Mesenchymal stem cell (in vitro differentiated cells and primary cell): ENCODE results near the gene PLXNC1.

Source experiments
- DNase-seq: peaks from one replicate; pipeline ENCODE4 v3.0.0-alpha.2; 2013
- H2AFZ ChIP-seq: one replicate; pipeline ENCODE4 v1.6.1; 2013; ENCODE audit warnings: low read depth, mild to moderate bottlenecking, control low read depth, inconsistent platforms, low read length, moderate library complexity
- H2AK5ac ChIP-seq: 2 replicates; pipeline ENCODE4 v1.6.1; 2013; ENCODE audit warnings: low read length, moderate library complexity, mild to moderate bottlenecking, inconsistent platforms; ENCODE audit not compliant: severe bottlenecking
- H2BK120ac ChIP-seq: one replicate; pipeline ENCODE4 v1.6.1; 2013; ENCODE audit warnings: low read depth, mild to moderate bottlenecking, inconsistent platforms, low read length, moderate library complexity
- H2BK12ac ChIP-seq, 2 experiments: one replicate each; pipeline ENCODE4 v1.6.1; 2013; ENCODE audit warnings: inconsistent platforms in 2 of 2, low read length in 2 of 2, mild to moderate bottlenecking in 2 of 2, moderate library complexity in 2 of 2, control low read depth in 1 of 2
- H2BK15ac ChIP-seq: one replicate; pipeline ENCODE4 v1.6.1; 2013; ENCODE audit warnings: mild to moderate bottlenecking, low read depth, inconsistent platforms; ENCODE audit not compliant: poor library complexity, severe bottlenecking
- H2BK5ac ChIP-seq: 2 replicates; pipeline ENCODE4 v1.6.1; 2013; ENCODE audit warnings: low read depth, mild to moderate bottlenecking, low read length, control low read depth, inconsistent platforms; ENCODE audit not compliant: poor library complexity, severe bottlenecking
- H3K14ac ChIP-seq, 2 experiments: one replicate each; pipeline ENCODE4 v1.6.1; 2013; ENCODE audit warnings: inconsistent platforms in 2 of 2, low read length in 2 of 2, control low read depth in 1 of 2, mild to moderate bottlenecking in 1 of 2, moderate library complexity in 1 of 2
- H3K18ac ChIP-seq, 2 experiments: one replicate each; pipeline ENCODE4 v1.6.1; 2013; ENCODE audit warnings: inconsistent platforms in 2 of 2, low read length in 2 of 2, control low read depth in 1 of 2, low read depth in 1 of 2, mild to moderate bottlenecking in 1 of 2
- H3K23ac ChIP-seq, 2 experiments: one replicate each; pipeline ENCODE4 v1.6.1; 2013; ENCODE audit warnings: inconsistent platforms in 2 of 2, low read length in 2 of 2, mild to moderate bottlenecking in 2 of 2, moderate library complexity in 2 of 2, control low read depth in 1 of 2
- H3K27ac ChIP-seq: 2 replicates; pipeline ENCODE4 v1.5.1; 2013; ENCODE audit warnings: mild to moderate bottlenecking, moderate library complexity, low read length, control low read depth, inconsistent platforms; ENCODE audit not compliant: poor library complexity, severe bottlenecking
- H3K27me3 ChIP-seq, 2 experiments: 2 replicates each; pipeline versions ENCODE4 v1.6.1 to v1.7.0; 2013; ENCODE audit warnings: low read length in 2 of 2, mild to moderate bottlenecking in 2 of 2, moderate library complexity in 2 of 2, control low read depth in 1 of 2, inconsistent platforms in 1 of 2; ENCODE audit not compliant: control insufficient read depth in 1 of 2, insufficient read depth in 1 of 2
- H3K36me3 ChIP-seq, 2 experiments: 2 replicates each; pipeline versions ENCODE4 v1.6.1 to v1.7.0; 2013; ENCODE audit warnings: low read length in 2 of 2, control low read depth in 1 of 2, inconsistent platforms in 1 of 2, low read depth in 1 of 2, mild to moderate bottlenecking in 1 of 2; ENCODE audit not compliant: insufficient read depth in 2 of 2, control insufficient read depth in 1 of 2
- H3K4ac ChIP-seq, 2 experiments: one replicate each; pipeline ENCODE4 v1.6.1; 2013; ENCODE audit warnings: inconsistent platforms in 2 of 2, low read length in 2 of 2, mild to moderate bottlenecking in 2 of 2, moderate library complexity in 2 of 2, control low read depth in 1 of 2, low read depth in 1 of 2
- H3K4me1 ChIP-seq: 2 replicates; pipeline ENCODE4 v1.6.1; 2013; ENCODE audit warnings: low read depth, low read length, control low read depth; ENCODE audit not compliant: control insufficient read depth, insufficient read depth
- H3K4me2 ChIP-seq: 2 replicates; pipeline ENCODE4 v1.6.1; 2013; ENCODE audit warnings: low read length, mild to moderate bottlenecking, inconsistent platforms; ENCODE audit not compliant: poor library complexity, severe bottlenecking
- H3K4me3 ChIP-seq, 2 experiments: 2 replicates each; pipeline versions ENCODE4 v1.5.1 to v1.7.0; 2013; ENCODE audit warnings: low read length in 2 of 2, mild to moderate bottlenecking in 2 of 2, control low read depth in 1 of 2, low read depth in 1 of 2; ENCODE audit not compliant: insufficient read depth in 1 of 2
- H3K79me1 ChIP-seq: replicated peaks from 2 replicates; pipeline ENCODE4 v1.6.1; 2013; ENCODE audit warnings: mild to moderate bottlenecking, control low read depth, low read length, inconsistent platforms; ENCODE audit not compliant: poor library complexity, severe bottlenecking
- H3K9ac ChIP-seq: 2 replicates; pipeline ENCODE4 v1.7.0; 2013; ENCODE audit warnings: mild to moderate bottlenecking, low read length, moderate library complexity
- H3K9me3 ChIP-seq: 2 replicates; pipeline ENCODE4 v1.7.0; 2013; ENCODE audit warnings: mild to moderate bottlenecking, low read length; ENCODE audit not compliant: control insufficient read depth
- H4K8ac ChIP-seq: one replicate; pipeline ENCODE4 v1.6.1; 2013; ENCODE audit warnings: inconsistent platforms, mild to moderate bottlenecking, low read length, moderate library complexity
- H4K91ac ChIP-seq: one replicate; pipeline ENCODE4 v1.6.1; 2013; ENCODE audit warnings: mild to moderate bottlenecking, low read length, inconsistent platforms
- WGBS: methylation state at CpG from one replicate; pipeline ENCODE4 v1.1.7; 2013; ENCODE audit warnings: mixed read lengths; 5-methylcytosine and 5-hydroxymethylcytosine counted together

PLXNC1 gene

DNA sequence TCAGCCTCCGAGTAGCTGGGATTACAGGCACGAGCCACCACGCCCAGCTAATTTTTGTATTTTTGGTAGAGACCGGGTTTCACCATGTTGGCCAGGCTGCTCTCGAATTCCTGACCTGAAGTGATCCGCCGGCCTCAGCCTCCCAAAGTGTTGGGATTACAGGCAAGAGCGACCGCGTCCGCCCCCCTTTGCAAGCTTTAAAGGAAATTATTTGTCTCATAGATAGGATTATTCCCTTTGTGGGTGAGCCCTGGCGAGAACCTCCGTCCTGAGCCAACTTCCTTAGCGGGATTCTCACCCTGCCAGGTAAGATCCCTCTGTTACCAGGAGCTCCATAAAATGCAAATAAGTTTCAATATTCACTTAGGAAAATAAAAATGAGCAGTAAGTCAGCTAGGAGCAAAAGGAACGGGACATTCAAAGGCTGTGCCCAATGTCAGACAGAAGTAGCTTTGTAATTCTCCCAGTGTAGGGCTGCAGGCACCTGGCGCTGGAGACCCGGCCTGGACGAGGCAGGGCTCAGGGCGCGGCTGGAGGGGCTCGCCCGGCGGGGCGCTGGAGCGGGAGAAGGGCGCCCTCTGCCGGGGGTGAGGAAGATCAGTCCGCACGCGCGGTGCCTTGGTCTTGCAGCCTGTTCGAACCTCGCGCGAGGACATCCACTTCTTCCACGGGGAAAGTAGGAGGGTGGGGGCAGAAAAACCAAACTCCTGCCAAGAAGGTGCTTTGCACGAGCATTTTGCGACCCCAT is 47.2 kb upstream of the PLXNC1 start:
- DNase-seq = peak; percentile 62
- Histone ChIP-seq H3K9ac (peak overlapping the region; percentile 79), H2AK5ac (no peak overlapping the region), H3K4me1 (peaks cover 12% of the 10 kb centered on the region), H4K91ac (no peak overlapping the region), H3K27me3 (peaks cover 0 to 15% of the 10 kb centered on the region in 2 experiments), H2BK120ac (no peak overlapping the region), H3K9me3 (no peaks in the 10 kb centered on the region), H3K79me1 (no peaks in the 10 kb centered on the region), H3K4me3 (peak overlapping the region in 1 of 2 experiments; percentile 90), H3K4me2 (peak overlapping the region; percentile 97), H3K36me3 (no peaks in the 10 kb centered on the region), H2BK15ac (no peak overlapping the region), H4K8ac (peak overlapping the region; percentile 36), H2BK12ac (no peak overlapping the region), H3K4ac (no peak overlapping the region), H3K18ac (no peak overlapping the region), H2AFZ (no peak overlapping the region), H3K14ac (no peak overlapping the region), H3K23ac (no peak overlapping the region), H3K27ac (no peak overlapping the region), H2BK5ac (no peak overlapping the region)
- 55% methylated on average over 17 of the region's 38 CpGs for WGBS

DNA sequence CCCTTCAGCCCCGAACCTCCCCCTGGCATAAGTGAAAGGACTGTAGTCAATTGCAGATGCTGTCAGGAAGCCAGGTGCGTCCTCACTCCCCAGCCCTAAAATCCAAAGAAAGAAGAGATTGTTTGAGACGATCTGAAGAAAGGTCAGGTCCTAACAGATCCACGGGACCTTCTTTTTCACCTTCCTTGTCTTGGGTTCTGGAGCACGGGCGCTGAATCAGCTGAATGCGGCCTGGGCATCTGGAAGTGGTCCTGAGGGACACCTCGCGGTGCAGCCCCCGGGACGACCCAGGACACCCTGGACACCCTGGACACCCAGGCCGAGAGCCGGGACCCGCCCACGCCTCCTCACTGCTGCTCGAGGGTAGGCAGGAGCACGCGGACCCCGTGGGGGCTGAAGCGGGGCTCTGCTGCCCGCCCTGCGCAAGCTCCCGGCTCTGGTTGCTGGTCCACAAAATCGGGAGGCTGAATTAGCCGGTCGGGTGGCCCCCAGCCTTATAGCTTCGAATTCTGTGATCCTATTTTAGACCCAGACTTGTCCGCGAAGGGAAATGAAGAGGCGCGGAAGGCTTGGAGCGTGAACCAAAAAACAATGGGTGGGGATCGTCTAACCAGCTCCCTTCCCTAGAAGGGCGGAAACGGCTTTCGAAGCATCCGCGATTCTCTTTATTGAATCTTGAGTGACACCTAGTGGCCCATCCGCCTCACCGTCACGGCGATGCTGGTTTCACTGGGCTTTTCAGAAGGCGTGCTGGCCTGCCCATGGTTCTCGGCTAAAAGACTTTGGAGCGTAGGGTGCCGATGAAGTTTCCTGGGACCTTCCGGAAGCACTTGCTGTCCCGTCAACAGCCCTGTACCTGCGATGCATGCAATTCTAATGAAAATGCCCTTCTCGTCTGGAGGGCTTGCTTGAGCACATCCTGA is 46.4 kb upstream of the PLXNC1 start:
- H3K4me1 ChIP-seq = peaks cover 12% of the 10 kb centered on the region
- no peak overlapping the region for H2AK5ac ChIP-seq
- no peak overlapping the region for H3K14ac ChIP-seq
- H4K8ac ChIP-seq = peak overlapping the region; percentile 2
- no peaks in the 10 kb centered on the region for H3K79me1 ChIP-seq
- DNase-seq = peak; percentile 84
- peak overlapping the region; percentile 48 for H2AFZ ChIP-seq
- peak overlapping the region; percentile 63 to 90 for H3K4me3 ChIP-seq
- peak overlapping the region; percentile 27 for H2BK120ac ChIP-seq
- peak overlapping the region; percentile 97 for H3K4me2 ChIP-seq
- peak overlapping the region; percentile 79 for H3K9ac ChIP-seq
- peaks cover 0 to 22% of the 10 kb centered on the region in 2 experiments for H3K27me3 ChIP-seq
- H3K23ac ChIP-seq = no peak overlapping the region
- WGBS = 5% methylated on average over 49 of the region's 50 CpGs
- no peaks in the 10 kb centered on the region for H3K9me3 ChIP-seq
- peak overlapping the region in 1 of 2 experiments; percentile 31 for H3K18ac ChIP-seq
- H2BK15ac ChIP-seq = peak overlapping the region; percentile 71
- no peaks in the 10 kb centered on the region for H3K36me3 ChIP-seq
- H2BK12ac ChIP-seq = no peak overlapping the region
- H4K91ac ChIP-seq = no peak overlapping the region
- H3K27ac ChIP-seq = no peak overlapping the region
- H3K4ac ChIP-seq = no peak overlapping the region
- H2BK5ac ChIP-seq = no peak overlapping the region

DNA sequence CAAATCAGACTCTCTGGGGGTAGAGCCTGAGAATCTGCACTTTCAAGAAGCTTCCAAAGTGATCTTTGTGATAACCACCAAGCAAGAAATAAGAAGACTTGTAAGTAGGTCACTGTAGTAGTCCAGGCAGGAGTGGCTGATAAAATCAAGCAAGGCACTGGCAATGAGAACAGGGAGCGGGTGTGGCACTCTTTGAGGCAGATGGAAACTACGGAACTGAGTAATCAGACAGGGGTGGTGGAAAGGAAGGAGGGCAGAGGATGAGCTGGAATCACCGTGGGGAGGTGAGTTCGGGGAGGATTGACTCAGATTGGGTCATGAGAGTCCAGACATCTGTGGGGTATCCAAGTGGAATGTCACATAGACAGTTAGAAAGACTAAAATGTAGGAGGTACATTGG is 44.4 kb upstream of the PLXNC1 start:
- Histone ChIP-seq H3K18ac (no peak overlapping the region), H3K14ac (no peak overlapping the region), H4K8ac (no peak overlapping the region), H3K36me3 (no peaks in the 10 kb centered on the region), H2BK5ac (no peak overlapping the region), H2BK12ac (no peak overlapping the region), H3K4me3 (no peak overlapping the region), H3K9ac (peak overlapping the region; percentile 2), H3K79me1 (no peaks in the 10 kb centered on the region), H2AFZ (no peak overlapping the region), H2BK120ac (no peak overlapping the region), H2BK15ac (no peak overlapping the region), H3K27ac (no peak overlapping the region), H3K4ac (no peak overlapping the region), H2AK5ac (no peak overlapping the region), H3K4me2 (no peak overlapping the region), H3K27me3 (peaks cover 0 to 26% of the 10 kb centered on the region in 2 experiments), H3K9me3 (no peaks in the 10 kb centered on the region), H3K23ac (no peak overlapping the region), H3K4me1 (peaks cover 14% of the 10 kb centered on the region), H4K91ac (no peak overlapping the region)
- no peak for DNase-seq
- WGBS = 67% methylated on average over 4 of the region's 4 CpGs

DNA sequence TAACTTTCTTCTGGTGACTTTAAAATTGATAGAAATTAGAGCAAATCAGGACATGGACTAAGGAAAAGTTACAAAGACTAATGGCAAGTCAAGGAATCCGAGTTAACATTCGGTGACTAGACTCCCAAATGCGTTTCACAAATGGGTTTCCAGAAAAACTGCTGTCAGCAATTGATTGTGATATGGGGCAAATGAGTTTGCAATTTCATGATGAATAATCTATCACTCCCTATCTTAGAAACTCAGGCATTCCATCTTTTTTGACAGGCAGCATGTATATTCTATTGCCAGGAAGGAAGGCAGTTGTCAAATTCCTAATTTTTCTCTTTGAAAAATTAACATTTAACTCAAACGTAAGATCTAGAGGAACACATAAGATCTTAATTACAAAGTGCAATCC is 40.5 kb upstream of the PLXNC1 start:
- Histone ChIP-seq H2AFZ (no peak overlapping the region), H3K18ac (no peak overlapping the region), H3K36me3 (no peaks in the 10 kb centered on the region), H3K27me3 (peaks cover 0 to 30% of the 10 kb centered on the region in 2 experiments), H3K4me3 (no peak overlapping the region), H2BK12ac (no peak overlapping the region), H4K91ac (no peak overlapping the region), H3K27ac (no peak overlapping the region), H3K14ac (no peak overlapping the region), H4K8ac (no peak overlapping the region), H3K4me2 (no peak overlapping the region), H3K9ac (no peak overlapping the region), H2BK5ac (no peak overlapping the region), H3K4me1 (peaks cover 8% of the 10 kb centered on the region), H3K23ac (no peak overlapping the region), H3K9me3 (no peaks in the 10 kb centered on the region), H2BK15ac (no peak overlapping the region), H3K4ac (no peak overlapping the region), H3K79me1 (no peaks in the 10 kb centered on the region), H2AK5ac (no peak overlapping the region), H2BK120ac (no peak overlapping the region)
- 100% methylated on average over 2 of the region's 4 CpGs for WGBS
- DNase-seq = no peak
